ENCODE measurements around the gene SPAG16.

Gene SPAG16

DNA sequence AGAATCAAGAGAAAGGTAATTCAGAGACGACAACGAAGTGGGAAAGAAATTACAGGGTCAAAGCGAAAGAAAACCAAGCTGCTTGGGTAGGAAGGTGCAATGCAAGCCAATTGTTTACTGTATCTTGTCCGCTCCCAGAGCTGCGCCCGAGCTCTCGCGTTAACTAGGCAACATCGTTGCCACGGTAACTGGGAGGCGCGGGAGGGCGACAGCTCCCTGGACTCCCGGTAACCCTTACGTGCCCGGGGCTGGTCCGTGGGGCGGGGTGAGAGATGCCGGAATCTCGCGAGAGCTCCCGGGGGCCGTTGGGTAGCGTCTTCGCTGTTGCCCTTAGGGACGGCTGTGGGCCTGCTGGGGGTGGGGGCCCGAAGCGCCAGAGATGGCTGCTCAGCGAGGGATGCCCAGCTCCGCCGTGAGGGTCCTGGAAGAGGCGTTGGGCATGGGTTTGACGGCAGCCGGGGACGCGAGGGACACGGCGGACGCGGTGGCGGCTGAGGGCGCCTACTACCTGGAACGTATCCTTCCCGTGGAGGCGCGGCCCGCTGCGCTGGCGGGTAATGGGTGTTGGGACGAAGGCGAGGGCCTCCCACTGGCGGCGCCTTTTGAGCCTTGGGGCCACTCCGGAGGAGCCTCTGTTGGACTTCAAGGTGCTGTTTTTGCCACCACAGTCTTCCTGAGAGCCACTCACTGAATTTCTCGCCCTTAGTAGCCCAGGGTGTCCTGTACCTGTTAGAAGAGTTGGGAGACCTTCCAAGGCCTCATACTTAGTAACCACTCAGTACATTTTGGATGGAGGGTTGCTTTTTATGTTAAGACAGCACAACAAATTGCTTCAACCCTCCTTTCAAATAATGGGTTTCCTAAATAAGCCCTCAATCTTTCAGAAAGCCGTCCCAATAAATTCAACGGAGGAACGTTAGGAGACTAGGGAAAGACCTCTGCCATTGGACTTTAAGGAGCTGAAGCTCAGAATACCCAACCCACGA is at the start of gene SPAG16:
Gene SPAG16 (plus strand): TSS at position 360 of the 986 bp plus-strand sequence.
- peak; percentile 63 for DNase-seq (ENCODE audit: low spot score)

DNA sequence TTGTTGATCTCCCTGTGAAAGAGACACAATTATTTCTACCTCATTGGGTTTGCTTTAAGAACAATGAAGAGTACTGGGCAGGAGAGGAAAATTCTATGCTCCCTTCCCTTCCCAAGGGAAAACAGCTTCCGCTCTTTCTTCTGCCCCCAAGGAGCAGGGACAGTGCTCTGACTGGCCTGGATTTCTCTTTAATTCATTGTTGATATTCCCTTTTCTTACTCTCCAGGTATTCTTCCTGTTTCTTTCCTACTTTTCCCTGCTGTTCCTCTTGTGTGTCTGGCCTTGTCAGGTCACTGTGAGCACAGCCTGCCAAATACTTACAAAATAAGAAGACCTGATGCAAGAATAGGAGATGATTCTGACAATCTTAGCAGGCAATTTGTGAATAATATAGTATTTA is 49.6 kb upstream of the SPAG16 start:
- no peak for DNase-seq (ENCODE audit: low spot score)

DNA sequence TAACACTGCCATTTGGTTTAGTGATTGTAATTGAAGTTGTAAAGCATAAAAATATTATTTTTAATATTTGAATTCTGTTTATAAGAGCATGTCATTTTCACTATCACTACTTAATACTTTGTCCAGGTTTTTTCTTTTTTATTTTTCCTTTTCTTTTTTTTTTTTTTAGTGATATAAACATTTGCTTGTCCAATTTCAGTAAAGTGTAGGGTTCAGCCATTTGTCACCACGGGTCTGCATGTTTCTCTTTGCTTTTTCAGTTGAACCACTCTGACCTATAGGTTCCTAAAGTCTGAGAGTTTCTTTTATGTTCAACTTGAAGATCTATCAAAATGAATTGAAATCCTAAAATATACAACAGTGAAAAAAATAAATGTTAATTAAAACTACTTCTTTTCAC is 48.5 kb upstream of the SPAG16 start:
- no peak for DNase-seq (ENCODE audit: low spot score)

DNA sequence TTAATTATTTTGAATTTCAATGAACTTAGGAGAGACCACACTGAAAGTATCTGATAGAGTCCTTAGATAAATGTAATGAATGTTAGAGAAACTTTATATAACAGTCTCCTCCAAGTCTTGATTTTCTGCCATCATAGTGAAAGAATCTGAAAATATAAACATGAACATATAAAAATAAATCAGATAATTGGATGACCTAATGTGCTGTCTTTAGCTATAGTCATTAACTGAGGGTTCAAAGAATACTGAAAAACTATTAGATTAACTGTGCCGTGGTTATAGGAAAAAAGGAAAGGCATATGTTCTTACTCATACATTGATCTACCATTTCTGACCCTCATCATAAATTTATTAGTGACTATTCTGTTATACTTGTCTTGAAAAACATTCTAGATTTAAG is 47.0 kb upstream of the SPAG16 start:
- DNase-seq (ENCODE audit: low spot score): no peak

DNA sequence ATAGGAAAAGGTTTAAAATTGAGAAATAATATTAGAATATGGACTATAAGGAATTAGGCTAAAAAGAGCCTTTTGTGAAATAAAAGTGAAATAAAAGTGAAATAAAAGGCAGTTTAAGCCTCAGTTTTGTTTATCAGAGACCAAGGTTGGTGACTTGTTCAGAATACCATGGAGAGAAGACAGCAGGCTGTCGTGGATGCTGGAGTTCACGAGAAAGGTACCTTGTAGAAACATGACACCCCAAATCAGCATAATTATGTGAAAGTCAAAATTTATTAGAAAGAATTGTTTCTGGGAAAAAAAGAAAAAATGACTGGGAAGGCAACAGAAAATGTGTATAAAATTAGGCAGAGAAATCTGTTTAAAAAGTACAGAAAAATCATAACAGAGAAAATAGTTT is 46.5 kb upstream of the SPAG16 start:
- no peak for DNase-seq (ENCODE audit: low spot score)

DNA sequence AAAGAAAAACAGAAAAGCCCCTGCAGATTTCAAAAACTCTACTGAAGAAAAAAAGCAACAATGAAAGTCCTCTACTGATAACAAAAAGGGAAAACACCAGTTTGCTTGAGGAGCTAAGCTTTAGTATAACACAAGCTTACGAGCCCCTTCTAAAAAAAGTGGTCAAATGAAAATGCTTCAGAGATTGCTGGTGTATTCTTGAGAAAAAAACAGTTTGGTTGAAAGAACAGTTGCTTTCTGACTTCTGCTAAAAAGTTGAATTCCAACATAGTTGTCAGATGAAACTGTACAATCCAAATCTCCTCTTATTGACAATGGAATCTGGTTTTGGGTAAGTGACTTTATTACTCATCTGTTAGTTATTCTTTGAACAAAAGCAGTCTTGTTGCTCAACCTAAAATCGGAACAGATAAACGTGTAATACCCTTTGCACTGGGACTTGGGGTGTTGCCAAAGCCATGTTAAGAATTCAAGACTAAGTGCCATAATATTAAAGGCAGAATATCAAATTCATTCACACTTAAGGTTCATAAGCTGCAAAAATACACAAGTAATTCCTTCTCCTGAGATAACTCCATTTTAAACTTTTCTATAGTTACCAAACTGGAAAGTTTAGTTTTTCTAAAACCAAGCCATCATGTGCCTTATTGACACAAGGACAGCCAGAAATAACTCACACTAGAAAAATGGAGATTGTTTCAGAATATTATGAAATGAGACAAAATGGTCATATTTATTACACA is 45.3 kb upstream of the SPAG16 start:
- peak; percentile 3 for DNase-seq (ENCODE audit: low spot score)

DNA sequence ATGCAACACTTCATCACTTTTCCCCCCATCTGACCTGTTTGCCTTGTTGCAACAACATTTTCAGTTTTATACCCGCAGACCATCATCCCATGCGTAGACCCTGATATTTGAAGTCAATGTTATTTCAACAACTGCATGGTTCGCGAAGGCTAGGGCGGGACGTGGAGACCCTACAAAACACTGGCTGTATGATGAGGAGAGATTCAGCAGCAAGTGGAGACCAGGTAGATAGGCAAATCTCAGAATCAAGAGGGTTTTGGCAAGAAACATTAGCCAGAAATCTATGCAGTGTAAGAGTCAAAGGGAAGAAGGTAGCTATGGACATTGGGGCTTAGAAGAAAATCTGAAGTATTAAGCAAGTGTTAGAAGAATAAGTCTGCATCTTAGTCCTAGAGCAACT is 42.4 kb upstream of the SPAG16 start:
- no peak for DNase-seq (ENCODE audit: low spot score)

DNA sequence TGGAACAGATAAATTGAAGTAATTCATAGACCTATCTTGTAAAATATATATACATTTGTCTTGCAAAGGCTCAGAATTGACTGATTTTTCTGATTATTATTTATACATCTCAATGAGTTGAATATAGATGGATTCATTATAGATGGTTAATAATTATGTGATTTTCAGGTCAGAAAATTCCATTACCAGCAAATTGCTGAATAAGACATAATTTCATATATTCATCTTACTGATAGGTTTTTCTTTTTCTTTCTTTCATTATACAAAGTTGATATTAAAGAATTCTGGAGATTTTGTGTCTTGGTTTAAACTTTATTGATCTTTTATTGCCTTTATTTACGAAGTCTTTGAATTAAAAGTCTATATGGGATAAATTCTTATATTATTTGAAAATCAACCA is 41.6 kb upstream of the SPAG16 start:
- DNase-seq (ENCODE audit: low spot score): no peak

DNA sequence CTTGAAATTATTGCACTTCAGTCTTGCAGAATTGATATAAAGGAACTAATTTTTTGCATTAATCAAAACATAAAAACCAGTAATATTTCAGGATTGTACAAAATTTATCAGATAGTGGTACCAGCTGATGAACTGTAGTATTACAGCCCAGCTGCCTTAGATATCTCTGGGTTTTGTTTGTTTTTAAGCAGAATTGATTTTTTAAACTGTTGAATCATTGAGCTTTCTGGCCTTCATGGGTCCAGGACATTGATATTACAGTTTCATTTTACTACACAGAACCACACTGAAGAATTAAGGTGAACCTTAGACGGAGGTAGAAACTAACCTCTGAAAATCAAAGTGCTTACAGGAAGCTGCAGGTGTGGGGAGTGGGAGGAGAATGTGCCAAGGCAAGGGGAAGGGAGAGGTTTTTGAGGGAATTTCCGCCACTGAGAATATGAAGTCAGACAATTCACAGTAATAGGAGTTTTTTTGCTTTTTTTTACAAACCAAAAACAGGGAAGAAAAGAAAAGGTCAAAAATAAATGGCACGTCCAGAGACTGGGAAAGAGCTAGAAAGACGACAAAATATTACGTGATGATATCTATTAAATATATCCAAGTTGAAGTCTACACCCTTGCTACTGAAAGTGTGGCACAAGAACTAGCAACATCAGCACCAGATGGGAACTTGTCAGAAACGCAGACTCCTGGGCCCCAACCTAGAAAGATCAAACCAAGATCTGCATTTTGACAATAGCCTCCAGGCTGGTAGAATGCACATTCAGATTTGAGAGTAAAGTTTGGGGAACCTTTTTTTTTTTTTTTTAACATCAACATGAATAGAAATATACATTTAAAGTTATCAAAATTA is 40.8 kb upstream of the SPAG16 start:
- DNase-seq (ENCODE audit: low spot score): no peak

DNA sequence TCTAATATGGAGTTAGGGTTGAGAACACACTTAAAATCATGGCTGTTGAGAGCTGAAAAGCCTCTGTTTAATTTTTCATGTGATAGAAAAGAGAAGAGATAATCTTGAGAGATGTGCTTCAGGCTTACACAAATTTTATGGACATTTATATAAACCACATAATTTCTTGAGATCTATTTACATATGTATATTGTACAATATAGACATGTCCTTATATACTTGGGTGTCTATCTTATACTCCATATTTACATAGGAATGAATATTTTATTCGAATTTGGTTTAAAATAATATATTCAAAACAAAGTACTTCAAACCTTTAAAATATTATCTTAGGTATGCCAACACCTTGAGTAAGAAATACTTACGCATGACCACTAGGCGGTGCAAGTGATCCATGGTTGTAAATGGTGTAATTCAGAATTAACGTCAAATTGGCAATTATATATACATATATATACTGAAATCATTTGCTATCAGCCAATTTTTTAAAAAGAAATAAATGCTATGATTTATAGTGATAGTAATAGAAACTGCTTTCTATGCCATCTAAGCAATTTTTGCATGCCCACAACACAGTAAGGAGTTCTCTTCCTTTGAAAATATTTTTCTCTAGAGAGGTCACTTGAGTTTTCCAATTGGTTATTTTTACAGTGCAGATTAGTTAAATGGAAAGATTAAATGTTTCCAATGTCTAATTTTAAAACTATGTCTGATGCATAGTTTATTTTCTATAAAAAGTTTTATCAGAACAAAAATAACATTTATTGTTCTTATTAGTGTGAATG is 37.6 kb upstream of the SPAG16 start:
- peak; percentile 5 for DNase-seq (ENCODE audit: low spot score)

DNA sequence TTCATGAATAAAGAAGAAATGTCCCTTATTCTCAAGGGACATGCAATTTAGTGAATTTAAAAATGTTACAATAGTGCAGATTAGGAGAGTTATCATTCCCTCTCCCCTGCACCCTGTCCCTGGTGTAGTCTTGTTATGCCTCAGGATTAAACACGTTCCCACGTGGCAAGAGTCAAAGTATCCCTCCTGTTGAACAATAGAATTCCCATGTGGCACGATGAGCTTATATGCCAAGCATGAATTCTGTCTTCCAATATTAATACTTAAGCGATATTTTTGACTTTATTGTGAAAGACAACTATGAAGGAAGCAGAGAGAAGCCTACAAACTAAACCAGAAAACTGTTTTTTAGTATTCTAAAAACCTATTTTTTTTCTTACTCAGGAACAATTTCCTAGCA is 36.7 kb upstream of the SPAG16 start:
- no peak for DNase-seq (ENCODE audit: low spot score)

DNA sequence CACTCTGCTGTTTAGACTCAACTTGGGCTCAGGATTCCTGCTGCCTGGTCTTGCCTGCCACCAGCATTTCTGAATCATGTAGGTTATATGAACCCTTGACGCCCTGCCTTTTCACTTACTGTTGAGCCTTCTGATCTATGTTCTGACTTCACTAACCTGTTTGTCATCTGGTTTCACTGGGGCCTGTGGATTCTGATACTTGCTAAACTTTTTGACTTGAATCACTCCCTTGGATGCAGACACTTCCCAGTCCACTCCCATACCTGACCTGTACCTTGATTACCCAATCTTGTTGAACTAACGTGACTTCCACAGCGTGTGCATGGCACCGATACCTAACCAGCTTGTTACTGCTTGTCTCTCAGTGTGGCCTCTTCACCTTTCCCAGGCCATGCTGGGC is 35.6 kb upstream of the SPAG16 start:
- DNase-seq (ENCODE audit: low spot score): no peak

DNA sequence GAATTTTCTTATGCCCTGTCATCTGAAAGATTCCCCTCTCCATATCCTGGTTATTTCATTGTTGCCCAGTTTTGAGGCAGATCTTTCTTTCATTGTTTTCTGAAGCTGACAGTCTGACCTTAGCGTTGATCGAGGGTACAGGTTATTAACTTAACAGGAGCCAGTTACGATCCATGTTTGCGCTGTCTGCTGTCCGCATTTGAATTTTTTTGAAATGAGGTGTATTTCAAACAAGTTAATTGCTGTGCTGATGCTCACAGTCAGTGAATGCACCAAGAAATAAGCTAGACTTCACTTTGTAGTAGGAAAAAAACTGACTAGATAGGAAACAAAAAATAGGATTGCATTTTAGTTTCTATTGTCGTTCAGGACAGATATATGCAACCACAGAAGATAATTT is 34.8 kb upstream of the SPAG16 start:
- no peak for DNase-seq (ENCODE audit: low spot score)

DNA sequence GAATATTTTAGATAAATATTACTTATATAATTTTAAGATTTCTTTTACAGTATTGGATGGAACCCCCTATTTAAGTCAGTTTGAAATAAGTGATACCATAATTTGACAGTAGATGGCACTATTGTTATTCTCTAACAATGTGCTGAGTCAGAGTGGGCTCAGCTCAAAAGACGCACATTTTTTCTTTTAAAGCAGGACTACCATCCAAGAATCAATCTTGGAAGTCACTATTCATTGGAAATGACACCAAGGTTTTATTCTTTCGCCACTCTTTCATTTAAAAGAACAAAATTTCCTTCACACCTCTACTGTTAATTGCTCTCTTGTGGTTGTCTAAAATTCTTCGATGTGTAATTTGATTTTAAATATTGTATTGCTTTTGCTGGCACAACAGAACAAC is 32.6 kb upstream of the SPAG16 start:
- peak; percentile 12 for DNase-seq (ENCODE audit: low spot score)

DNA sequence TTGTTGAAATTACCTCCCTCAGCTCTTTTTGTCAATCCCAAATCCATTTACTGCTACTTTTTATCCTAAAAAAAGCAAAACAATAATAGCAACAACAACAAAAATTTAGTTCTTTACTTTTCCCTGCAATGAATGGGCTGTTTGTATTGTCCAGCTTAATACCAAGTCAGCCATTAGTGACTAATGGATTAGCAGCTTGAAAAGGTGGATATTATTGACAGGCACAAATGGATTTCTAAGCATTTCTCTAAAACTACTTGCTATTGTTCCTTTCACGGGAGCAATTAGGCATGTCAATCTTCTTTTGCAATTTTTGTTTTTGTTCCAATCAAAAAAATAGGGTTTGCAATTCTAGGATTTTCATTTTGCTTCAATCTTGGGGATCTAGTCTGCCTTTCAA is 32.1 kb upstream of the SPAG16 start:
- no peak for DNase-seq (ENCODE audit: low spot score)

DNA sequence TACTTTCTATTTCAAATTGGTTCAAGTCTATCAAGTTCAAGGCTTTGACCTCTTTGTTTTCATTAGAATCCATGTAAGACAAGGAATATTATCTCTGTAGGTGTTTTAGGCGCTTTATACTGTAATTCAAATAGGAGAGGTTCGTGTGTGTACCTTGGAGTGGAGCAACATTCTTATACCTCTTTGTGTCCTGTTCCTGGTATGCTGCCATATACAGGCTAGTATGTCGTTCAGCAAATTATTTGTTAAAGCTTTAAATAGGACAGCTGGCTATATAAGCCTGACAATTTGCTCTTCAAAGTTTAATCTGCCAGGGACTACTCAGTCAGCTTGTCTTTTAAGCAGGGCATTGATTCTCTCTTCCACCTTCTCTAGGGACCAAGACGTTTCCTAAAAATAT is 31.1 kb upstream of the SPAG16 start:
- no peak for DNase-seq (ENCODE audit: low spot score)

DNA sequence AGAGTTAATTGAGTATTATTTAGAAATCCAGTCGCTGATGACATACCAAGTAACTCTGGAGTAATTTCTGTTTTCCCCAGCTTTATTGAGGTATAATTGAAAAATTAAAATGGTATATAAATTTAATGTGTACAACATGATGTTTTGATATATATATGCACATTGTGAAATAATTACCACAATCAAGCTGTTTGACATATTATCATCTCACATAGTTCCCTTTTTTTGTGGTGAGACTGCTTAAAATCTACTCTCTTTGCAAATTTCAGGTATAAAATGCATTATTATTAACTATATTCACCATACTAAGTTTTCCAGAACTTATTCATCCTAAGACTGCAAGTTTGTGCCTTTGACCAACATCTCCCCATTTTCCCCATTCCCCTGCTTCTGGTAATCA is 25.0 kb upstream of the SPAG16 start:
- DNase-seq (ENCODE audit: low spot score): no peak

DNA sequence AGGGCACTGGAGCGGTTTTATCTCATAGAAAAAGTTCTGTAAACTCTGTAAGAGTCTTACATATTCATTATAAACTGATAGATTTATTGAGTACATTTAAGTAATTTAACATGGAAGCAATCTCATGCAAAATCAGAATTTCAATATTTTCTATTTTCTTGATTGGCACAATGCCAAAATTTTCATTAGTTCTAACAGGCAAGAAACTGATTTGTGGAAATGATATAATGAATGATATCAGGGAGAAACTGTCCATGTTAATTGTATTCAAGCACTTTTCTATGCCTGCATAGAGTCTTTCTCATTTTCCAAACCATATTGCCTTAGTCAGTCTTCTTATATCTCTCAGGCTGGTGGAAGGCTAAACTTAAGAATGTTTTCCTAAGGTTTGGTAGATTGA is 23.0 kb upstream of the SPAG16 start:
- DNase-seq (ENCODE audit: low spot score): no peak

DNA sequence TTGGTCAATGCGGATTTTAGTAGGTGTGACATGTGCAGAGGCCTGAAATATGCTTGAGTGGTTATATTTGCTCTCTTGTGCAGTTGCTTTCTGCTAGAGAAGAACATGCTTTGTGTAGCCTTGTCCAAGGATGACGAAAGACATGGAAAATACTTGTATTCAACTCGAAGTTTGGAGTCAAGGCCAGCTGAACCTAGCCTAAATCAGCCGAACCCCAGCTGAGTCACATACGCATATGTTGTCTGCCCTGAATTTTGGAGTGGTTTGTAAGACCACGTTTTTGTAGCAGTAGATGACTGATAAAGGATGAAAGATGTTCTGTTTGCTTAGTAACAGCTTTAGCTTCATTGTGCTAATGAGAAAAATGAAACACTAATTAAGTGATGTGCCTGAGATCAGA is 22.5 kb upstream of the SPAG16 start:
- DNase-seq (ENCODE audit: low spot score): no peak

DNA sequence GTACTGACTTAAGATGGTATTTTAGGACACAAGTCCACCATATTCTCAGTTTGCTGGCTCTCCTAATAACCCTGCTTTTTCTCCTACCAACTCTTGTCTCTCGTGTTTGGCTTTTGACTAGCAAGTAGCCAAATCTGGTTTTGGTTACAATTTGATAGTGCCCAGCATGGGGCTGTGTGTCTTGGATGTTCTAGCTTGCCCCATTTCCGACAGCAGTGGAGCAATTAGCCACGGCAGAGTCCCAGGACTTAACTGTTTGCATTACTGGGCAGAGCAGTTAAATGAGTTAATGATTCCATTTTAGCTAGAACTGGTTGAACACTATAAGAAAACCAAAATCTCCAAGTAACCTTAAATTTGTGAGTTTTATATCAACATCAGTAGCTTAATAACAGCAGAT is 18.6 kb upstream of the SPAG16 start:
- no peak for DNase-seq (ENCODE audit: low spot score)

DNA sequence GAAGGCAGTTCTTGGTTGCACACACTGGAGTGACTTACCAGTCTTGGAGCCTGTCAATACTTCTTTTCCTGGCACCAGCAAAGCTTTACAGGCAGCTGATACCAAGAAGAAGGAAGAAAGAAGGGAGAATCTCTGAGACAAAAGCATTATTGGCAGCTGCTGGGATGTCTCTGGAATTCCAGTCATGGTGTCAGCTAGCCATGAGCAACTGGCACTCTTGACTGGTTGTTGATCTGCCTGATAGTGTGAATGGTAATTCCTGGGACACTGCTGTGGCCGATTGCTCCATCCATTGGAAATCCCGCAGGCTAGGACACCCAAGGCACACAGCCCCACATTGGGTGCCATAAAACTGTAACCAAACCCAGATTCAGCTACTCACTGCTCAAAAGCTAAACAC is 17.8 kb upstream of the SPAG16 start:
- DNase-seq (ENCODE audit: low spot score): no peak

DNA sequence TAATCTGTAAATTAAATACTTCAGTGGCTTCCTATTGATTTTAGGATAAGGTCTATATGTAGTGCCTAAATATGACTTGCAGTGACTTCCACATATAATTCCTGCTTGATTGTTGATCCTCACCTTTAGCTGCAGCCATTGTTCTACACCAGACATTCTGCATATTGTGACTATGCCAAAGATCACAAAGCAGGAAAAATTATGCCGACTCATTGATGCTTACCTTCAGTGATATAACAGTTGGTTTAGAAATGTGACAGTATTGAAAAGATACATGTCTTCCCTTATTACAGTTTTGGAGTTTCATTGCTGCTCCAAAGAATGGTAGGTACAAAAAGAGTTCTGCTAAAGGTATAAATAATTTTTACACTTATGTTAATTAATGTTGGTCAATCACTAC is 12.3 kb upstream of the SPAG16 start:
- DNase-seq (ENCODE audit: low spot score): no peak

Data from HuH-7.5 (cell line).